Measurements from ENCODE around the gene SLC19A1.

SLC19A1 gene

GRCh38 chr21:45542242-45542666 is at the start of gene SLC19A1:
TSS of gene SLC19A1 (minus strand) at chr21:45542440. CDS start at chr21:45537959, 4,481 bp downstream.
- peak; percentile 55 to 68 for DNase-seq (ENCODE audit: low read depth in 2 of 2)

- DNase-seq (ENCODE audit: low read depth in 2 of 2), result no peak
Measured at GRCh38 chr21:45591619-45592207, 49.5 kb upstream of the SLC19A1 start.

- peak; percentile 46 to 54 for DNase-seq (ENCODE audit: low read depth in 2 of 2)
Measured at GRCh38 chr21:45590726-45591618, 48.7 kb upstream of the SLC19A1 start.

GRCh38 chr21:45590246-45590725 is 48.0 kb upstream of the SLC19A1 start:
- peak in 1 of 2 experiments; percentile 67 for DNase-seq (ENCODE audit: low read depth in 2 of 2)

- DNase-seq (ENCODE audit: low read depth in 2 of 2), result no peak
Measured at GRCh38 chr21:45589686-45590245, 47.5 kb upstream of the SLC19A1 start.

GRCh38 chr21:45588871-45589491 is 46.7 kb upstream of the SLC19A1 start:
- no peak for DNase-seq (ENCODE audit: low read depth in 2 of 2)

GRCh38 chr21:45588086-45588825 is 46.0 kb upstream of the SLC19A1 start:
- no peak for DNase-seq (ENCODE audit: low read depth in 2 of 2)

- no peak for DNase-seq (ENCODE audit: low read depth in 2 of 2)
Measured at GRCh38 chr21:45586289-45586858, 44.1 kb upstream of the SLC19A1 start.

- DNase-seq (ENCODE audit: low read depth in 2 of 2), result no peak
Measured at GRCh38 chr21:45584786-45585185, 42.5 kb upstream of the SLC19A1 start.

GRCh38 chr21:45583831-45584509 is 41.7 kb upstream of the SLC19A1 start:
- DNase-seq (ENCODE audit: low read depth in 2 of 2), result no peak

- no peak for DNase-seq (ENCODE audit: low read depth in 2 of 2)
Measured at GRCh38 chr21:45582128-45582527, 39.9 kb upstream of the SLC19A1 start.

GRCh38 chr21:45581322-45581712 is 39.1 kb upstream of the SLC19A1 start:
- no peak for DNase-seq (ENCODE audit: low read depth in 2 of 2)

- no peak for DNase-seq (ENCODE audit: low read depth in 2 of 2)
Measured at GRCh38 chr21:45580576-45581321, 38.5 kb upstream of the SLC19A1 start.

GRCh38 chr21:45580181-45580575 is 37.9 kb upstream of the SLC19A1 start:
- DNase-seq (ENCODE audit: low read depth in 2 of 2), result no peak

GRCh38 chr21:45579383-45580180 is 37.3 kb upstream of the SLC19A1 start:
- no peak for DNase-seq (ENCODE audit: low read depth in 2 of 2)

- no peak for DNase-seq (ENCODE audit: low read depth in 2 of 2)
Measured at GRCh38 chr21:45578811-45579381, 36.7 kb upstream of the SLC19A1 start.

GRCh38 chr21:45578176-45578801 is 36.0 kb upstream of the SLC19A1 start:
- DNase-seq (ENCODE audit: low read depth in 2 of 2), result no peak

- no peak for DNase-seq (ENCODE audit: low read depth in 2 of 2)
Measured at GRCh38 chr21:45577801-45578175, 35.5 kb upstream of the SLC19A1 start.
